Stimulated activated naive B cell treated with anti-CD40 and anti-IgM and Interleukin-4, amounts not matched to agents 10 μg/mL and 1 μg/mL and 100 μg/mL, for 72 hours (primary cell): ENCODE results near the gene MCM9.

ENCODE experiments used
- ATAC-seq, 2 donors: fragments of 150-1000 bp; cut with Tn5 transposase; replicated peaks; 2 replicates each; pipeline ENCODE4 v1.10.0; 2021; ENCODE audit warnings: moderate library complexity in 1 of 2
- DNase-seq: peaks from one replicate; pipeline ENCODE4 v3.0.0; 2021
- H3K27ac Mint-ChIP-seq: one replicate; pipeline ENCODE4 v1.8.0; 2022; ENCODE audit warnings: mild to moderate bottlenecking, mixed read lengths
- H3K27me3 Mint-ChIP-seq, 2 donors: one replicate each; pipeline ENCODE4 v1.8.0; 2022; ENCODE audit warnings: mixed read lengths in 2 of 2
- H3K36me3 Mint-ChIP-seq, 2 donors: one replicate each; pipeline ENCODE4 v1.8.0; 2022; ENCODE audit warnings: mixed read lengths in 2 of 2, mild to moderate bottlenecking in 1 of 2
- H3K4me1 Mint-ChIP-seq, 2 donors: one replicate each; pipeline ENCODE4 v1.8.0; 2022; ENCODE audit warnings: mixed read lengths in 2 of 2, mild to moderate bottlenecking in 1 of 2
- H3K4me3 Mint-ChIP-seq, 2 donors: one replicate each; pipeline ENCODE4 v1.8.0; 2022; ENCODE audit warnings: mild to moderate bottlenecking in 2 of 2, mixed read lengths in 2 of 2, moderate library complexity in 1 of 2
- H3K9me3 Mint-ChIP-seq, 2 donors: one replicate each; pipeline ENCODE4 v1.8.0; 2022; ENCODE audit warnings: mixed read lengths in 2 of 2, mild to moderate bottlenecking in 1 of 2

Gene MCM9

DNA sequence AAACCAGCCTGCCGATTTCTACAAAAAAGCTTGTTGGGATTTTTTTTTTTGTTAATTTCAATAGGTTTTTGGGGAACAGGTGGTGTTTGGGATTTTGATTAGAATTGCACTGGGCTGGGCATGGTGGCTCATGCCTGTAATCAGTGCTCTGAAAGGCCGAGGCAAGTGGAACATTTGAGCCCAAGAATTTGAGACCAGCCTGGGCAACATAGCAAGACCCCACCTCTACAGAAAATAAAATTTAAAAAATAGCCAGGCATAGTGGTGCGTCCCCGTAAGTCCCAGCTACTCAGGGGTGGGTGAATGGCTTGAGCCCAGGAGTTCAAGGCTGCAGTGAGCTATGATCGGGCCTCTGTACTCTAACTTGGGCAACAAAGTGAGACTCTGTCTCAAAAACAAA, 81.6 kb downstream of the MCM9 start:
- DNase-seq (no peak), ATAC-seq (no peak)
- Mint-ChIP-seq H3K27ac (no peak overlapping the region), H3K4me1 (peaks cover 0 to 3% of the 10 kb centered on the region in 2 donors), H3K4me3 (no peak overlapping the region), H3K36me3 (peaks cover 2 to 13% of the 10 kb centered on the region in 2 donors), H3K9me3 (no peaks in the 10 kb centered on the region), H3K27me3 (no peaks in the 10 kb centered on the region)

DNA sequence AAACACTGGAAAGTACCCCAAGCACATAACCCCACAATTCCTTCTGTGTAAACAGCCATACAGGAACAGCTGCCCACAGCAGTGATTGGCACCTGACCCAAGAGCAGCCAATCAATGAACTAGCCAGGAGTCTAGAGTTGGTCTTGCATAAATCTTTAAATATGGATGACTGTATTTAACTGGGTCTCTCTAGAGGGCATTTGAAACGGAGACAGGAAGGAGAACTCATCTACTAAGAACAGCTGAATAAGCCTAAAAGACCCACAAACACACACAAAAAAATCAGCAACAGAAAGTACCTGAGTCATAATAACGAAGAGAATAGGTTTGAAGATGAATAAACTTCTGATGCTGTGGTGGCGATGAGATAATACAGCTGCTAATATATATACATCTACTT, 90.0 kb downstream of the MCM9 start:
- no peak for DNase-seq
- H3K27me3 Mint-ChIP-seq = no peaks in the 10 kb centered on the region
- ATAC-seq = no peak
- no peak overlapping the region for H3K4me3 Mint-ChIP-seq
- peaks cover 9 to 21% of the 10 kb centered on the region in 2 donors for H3K36me3 Mint-ChIP-seq
- H3K4me1 Mint-ChIP-seq = peaks cover 17 to 48% of the 10 kb centered on the region in 2 donors
- no peak overlapping the region for H3K27ac Mint-ChIP-seq
- H3K9me3 Mint-ChIP-seq = no peaks in the 10 kb centered on the region

DNA sequence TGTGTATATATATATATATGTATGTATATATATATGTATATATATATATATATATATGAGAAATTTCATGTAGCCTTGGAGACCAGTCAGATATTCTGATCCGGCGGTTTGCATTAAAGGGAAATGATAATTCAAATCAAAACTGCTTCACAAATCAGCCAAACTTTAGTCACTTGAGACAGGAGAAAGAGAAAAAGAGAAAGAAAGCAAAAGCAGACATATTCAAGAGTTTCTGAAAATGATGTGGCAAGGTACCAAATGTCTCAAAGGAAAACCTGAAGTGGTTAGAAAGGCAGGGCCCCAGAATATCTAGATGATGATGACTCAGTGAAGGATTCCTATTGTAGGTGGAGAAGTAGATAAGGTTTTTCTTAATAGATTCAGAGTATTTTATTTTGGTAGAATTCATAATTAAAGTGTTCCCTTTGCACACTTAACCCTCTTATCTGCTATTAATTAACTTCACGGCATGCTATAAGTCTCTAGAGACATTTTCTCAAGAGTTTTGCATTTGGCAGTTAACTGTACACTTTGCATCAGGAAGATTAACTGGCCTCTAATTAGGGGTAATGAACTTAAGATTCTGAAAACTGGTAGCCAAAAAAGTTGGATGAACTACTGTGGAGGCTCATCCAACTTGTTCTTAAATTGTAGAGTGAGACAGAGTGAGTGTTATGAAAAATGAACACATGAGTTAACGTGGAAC, 91.1 kb downstream of the MCM9 start:
- H3K4me1 Mint-ChIP-seq = peaks cover 17 to 48% of the 10 kb centered on the region in 2 donors

DNA sequence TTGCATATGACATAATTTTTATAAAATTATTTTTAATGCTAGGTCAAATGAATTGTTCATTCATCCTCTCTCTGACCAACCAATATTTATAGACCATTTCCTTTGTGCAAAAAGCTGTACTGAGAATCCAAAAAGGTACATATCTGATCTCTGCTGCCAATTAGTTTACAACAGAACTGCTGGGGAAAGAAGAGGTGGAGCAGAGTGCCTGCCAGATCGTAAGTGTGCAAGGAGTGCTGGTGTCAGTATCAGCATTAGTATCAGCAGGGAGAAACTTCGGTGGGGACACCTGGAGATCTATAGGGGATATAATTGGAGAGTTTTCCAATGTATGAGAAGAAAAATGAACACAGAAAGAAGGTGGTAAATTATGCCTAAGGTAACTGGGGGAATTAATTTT, 104.3 kb downstream of the MCM9 start:
- no peaks in the 10 kb centered on the region for H3K27me3 Mint-ChIP-seq
- H3K9me3 Mint-ChIP-seq = peaks cover 0 to 7% of the 10 kb centered on the region in 2 donors
- H3K4me1 Mint-ChIP-seq = no peaks in the 10 kb centered on the region
- peaks cover 16 to 17% of the 10 kb centered on the region in 2 donors for H3K36me3 Mint-ChIP-seq
- ATAC-seq (no peak), DNase-seq (no peak)
- no peak overlapping the region for H3K27ac Mint-ChIP-seq
- no peak overlapping the region for H3K4me3 Mint-ChIP-seq

More for the DNA sequence above, 91.1 kb downstream of the MCM9 start:
- peaks cover 3 to 8% of the 10 kb centered on the region in 2 donors for H3K9me3 Mint-ChIP-seq
- DNase-seq = no peak
- no peaks in the 10 kb centered on the region for H3K27me3 Mint-ChIP-seq
- peaks cover 17 to 29% of the 10 kb centered on the region in 2 donors for H3K36me3 Mint-ChIP-seq
- no peak overlapping the region for H3K27ac Mint-ChIP-seq
- peak; percentile 97 to 99 for ATAC-seq
- H3K4me3 Mint-ChIP-seq = no peak overlapping the region

DNA sequence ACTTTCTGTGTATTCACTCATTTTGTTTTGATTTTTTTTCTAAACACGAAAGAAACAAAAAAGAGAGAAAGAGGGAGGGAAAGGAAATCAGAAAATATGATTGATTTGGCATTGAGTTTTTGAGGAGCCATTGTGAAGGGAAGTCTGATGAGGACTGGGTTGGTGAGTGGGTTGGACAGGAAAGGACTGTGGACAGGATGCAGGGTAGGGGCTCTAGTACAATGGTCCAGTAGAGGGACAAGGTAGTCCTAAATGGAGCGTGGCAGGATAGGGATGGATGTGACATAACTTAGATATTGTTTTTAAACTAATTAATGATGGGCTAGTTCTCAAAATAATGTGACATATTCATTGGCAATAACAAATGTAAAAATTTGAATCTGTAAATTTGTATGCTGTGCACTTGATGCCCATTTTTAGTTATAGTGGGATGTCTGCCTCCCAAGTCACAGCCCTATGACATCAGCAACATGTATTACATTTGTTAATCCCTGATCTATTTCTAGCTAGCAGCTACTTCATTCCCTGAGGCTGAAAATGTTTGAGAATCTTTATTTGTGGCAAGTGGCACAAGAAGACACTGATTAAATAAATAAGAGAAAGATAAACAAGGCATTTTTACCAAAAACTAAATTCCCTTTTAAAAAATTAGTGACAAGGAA, 105.0 kb downstream of the MCM9 start:
- Mint-ChIP-seq H3K36me3 (peaks cover 16 to 25% of the 10 kb centered on the region in 2 donors), H3K4me1 (no peaks in the 10 kb centered on the region), H3K27ac (no peak overlapping the region), H3K9me3 (peaks cover 0 to 1% of the 10 kb centered on the region in 2 donors), H3K4me3 (no peak overlapping the region), H3K27me3 (no peaks in the 10 kb centered on the region)
- DNase-seq = no peak
- ATAC-seq = no peak

DNA sequence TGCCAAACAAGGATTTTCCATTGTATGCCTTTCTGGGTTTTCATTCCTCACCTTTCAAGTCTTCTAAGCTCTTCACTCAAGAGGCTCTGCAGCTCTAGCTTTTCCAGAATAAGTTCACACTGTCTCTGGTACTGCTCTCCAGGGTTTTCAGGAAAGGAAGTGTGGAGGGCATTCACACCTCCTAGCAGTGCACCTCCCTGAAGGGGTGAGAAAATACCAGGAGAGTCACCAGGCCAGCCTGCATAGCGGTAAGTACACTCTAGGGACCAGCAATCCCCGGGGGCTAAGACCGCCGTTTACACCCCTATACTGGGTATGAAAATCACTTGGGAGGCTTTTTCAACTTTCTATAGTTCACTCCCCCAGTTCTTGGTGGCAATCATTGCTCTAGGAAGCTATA, 108.9 kb downstream of the MCM9 start:
- H3K27me3 Mint-ChIP-seq = no peaks in the 10 kb centered on the region
- ATAC-seq (no peak), DNase-seq (no peak)
- H3K4me1 Mint-ChIP-seq = no peaks in the 10 kb centered on the region
- no peaks in the 10 kb centered on the region for H3K9me3 Mint-ChIP-seq
- H3K27ac Mint-ChIP-seq = no peak overlapping the region
- H3K4me3 Mint-ChIP-seq = no peak overlapping the region
- H3K36me3 Mint-ChIP-seq = peaks cover 33 to 48% of the 10 kb centered on the region in 2 donors

DNA sequence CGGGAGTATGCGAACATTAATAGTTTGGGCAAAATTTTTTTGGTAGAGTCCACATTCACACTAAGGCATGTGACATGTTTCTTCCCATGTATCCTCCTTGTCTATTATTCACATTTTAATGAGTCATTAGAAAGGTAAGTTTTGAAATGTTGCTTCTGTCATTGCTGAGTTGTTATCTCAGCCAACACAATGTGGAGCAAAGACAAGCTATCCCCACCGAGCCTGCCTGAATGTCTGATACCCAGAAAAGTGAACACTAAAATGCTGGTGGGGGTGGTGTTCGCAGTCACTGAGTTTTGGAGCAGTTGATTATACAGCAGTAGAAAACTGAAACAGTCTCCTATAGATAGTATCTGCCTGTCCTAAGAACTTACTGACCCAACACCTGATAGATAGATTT, 109.3 kb downstream of the MCM9 start:
- H3K4me1 Mint-ChIP-seq = no peaks in the 10 kb centered on the region
- H3K27me3 Mint-ChIP-seq = no peaks in the 10 kb centered on the region
- DNase-seq (no peak), ATAC-seq (no peak)
- H3K27ac Mint-ChIP-seq = no peak overlapping the region
- H3K9me3 Mint-ChIP-seq = no peaks in the 10 kb centered on the region
- H3K4me3 Mint-ChIP-seq = no peak overlapping the region
- H3K36me3 Mint-ChIP-seq = peaks cover 36 to 51% of the 10 kb centered on the region in 2 donors

DNA sequence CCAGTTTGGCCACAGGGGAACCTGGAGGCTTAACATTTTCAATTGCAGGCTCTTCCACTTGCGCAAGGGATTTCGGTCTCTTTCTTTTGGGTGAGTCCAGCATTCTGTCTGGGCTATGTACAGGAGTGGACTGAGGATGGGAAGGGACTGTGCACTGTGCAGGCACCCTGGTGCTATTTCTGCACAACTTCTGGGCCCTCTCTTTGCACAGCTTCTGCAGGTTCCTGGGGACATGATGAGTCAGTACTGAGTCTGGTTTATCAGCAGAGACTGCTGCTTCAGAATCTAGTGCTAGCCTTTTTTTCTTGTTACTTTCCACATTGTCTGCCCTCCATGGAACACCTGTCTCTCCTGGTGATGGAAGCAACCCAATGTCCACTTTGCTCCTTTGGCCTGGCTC, 119.5 kb downstream of the MCM9 start:
- Mint-ChIP-seq H3K9me3 (peaks cover 2 to 8% of the 10 kb centered on the region in 2 donors), H3K36me3 (peaks cover 23 to 29% of the 10 kb centered on the region in 2 donors), H3K27ac (peak overlapping the region; percentile 73), H3K4me1 (peaks cover 3% of the 10 kb centered on the region in 2 donors), H3K27me3 (no peaks in the 10 kb centered on the region), H3K4me3 (no peak overlapping the region)
- no peak for DNase-seq
- no peak for ATAC-seq

DNA sequence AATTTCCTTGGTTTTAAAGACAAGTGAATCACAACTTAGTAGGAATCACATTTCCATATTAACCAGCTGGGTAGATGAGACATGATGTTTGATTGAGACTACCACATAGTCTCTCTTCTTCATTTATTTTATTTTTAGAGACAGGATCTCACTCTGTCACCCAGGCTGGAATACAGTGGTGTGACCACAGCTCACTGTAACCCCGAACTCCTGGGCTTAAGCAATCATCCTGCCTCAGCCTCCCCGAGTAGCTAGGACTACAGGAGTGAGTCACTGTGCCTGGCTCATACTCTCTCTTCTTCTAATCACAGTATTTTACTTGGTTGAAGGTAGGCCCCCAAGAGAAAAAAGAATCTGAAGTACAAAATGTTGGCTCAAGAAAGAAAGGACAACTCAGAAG, 121.2 kb downstream of the MCM9 start:
- Mint-ChIP-seq H3K27me3 (no peaks in the 10 kb centered on the region), H3K27ac (peak overlapping the region; percentile 75), H3K9me3 (no peaks in the 10 kb centered on the region), H3K36me3 (peaks cover 21 to 24% of the 10 kb centered on the region in 2 donors), H3K4me3 (no peak overlapping the region), H3K4me1 (peaks cover 11 to 21% of the 10 kb centered on the region in 2 donors)
- ATAC-seq (no peak), DNase-seq (no peak)

DNA sequence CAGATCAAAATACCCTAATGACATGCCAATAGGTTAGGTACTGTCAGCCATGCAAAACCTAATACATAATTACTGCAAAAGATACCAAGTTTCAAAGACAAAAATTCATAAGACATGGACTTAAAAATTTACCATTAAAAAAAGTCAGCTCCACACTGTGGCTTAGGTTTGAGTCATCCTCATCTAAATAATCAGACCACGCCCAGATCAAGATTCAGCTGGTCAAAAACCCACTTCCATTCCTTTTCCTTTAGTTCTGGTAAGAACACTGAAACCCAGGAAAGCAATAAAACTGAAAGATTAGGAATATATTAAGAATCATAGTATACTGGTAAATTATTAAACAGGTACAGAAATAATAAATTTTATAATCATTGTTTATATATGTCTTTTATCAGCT, 122.0 kb downstream of the MCM9 start:
- ATAC-seq (no peak), DNase-seq (no peak)
- Mint-ChIP-seq H3K4me1 (peaks cover 13 to 28% of the 10 kb centered on the region in 2 donors), H3K36me3 (peaks cover 21 to 24% of the 10 kb centered on the region in 2 donors), H3K27me3 (no peaks in the 10 kb centered on the region), H3K4me3 (no peak overlapping the region), H3K27ac (no peak overlapping the region), H3K9me3 (no peaks in the 10 kb centered on the region)

DNA sequence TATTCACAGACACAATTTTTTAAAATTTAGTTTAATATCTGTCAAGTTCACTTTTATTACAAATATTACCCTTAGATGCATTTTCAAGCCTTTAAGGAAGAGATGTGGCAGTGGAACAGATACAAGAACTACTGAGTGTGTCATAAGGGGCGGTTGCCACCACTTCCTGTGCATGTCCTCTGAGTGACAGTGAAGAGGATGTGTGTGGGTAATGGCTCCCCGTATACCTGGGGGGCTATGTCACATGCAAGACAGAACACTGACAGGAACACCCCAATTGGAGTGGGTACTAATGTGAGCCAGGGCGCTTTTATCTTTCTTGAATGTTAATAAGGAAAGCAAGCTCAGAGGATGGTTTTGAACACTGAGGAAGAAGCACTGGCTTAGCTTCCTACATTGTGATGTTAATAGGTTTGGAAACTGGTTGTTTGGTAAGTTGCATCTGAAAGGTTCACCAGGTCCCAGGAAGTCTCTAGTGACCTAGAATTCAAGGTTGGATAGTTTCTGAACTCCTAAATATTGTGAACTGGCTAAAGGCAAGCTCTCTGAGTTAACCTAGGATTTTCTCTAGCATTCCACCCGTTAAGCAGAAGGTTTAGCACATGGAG, 124.4 kb downstream of the MCM9 start:
- DNase-seq (peak; percentile 19), ATAC-seq (peak; percentile 89 to 92)
- H3K36me3 Mint-ChIP-seq = peaks cover 14 to 18% of the 10 kb centered on the region in 2 donors
- H3K9me3 Mint-ChIP-seq = no peaks in the 10 kb centered on the region
- H3K27me3 Mint-ChIP-seq = no peaks in the 10 kb centered on the region
- H3K4me3 Mint-ChIP-seq = peak overlapping the region in 1 of 2 donors; percentile 60
- H3K27ac Mint-ChIP-seq = peak overlapping the region; percentile 63
- peaks cover 13 to 28% of the 10 kb centered on the region in 2 donors for H3K4me1 Mint-ChIP-seq

DNA sequence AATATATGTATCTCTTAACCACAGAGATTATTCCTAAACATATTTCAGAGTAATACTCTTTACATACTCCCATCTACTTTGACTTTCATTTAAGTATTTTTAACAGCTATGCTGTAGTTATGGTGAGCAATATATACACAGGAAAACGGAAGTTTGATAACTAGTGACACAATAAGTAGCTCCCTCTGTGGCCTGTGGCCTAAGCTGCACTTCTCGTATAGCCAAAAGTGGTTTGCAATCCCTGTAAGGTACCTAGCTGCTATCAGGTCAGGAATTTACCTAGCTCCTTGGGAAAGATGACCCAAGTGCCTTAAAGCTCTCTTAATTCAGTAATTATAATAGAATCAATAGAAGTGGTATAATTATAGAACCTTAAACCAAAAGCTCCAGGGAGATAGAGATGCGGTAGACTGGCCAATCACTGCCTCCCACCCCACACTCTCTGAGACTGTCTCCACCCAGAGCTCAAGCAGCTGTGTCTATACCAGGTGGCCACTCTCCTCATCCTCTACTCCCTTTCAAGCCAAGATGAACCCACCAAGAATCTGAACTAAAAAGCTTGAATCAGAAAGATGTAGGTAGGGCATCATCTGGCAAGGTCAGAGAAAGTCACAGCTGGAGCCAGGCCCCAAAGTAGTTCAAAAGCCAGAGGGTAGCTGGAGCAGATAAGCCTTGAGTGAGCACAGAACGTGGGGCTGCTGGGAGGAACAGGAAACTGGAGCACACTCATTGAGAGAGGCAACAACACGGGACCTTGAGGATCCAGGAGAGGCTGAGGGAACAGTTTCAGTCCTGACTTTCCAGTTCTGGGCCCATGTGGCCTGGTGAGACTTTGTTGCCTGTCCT, 125.9 kb downstream of the MCM9 start:
- no peak for DNase-seq
- ATAC-seq = peak; percentile 77
- Mint-ChIP-seq H3K27ac (peak overlapping the region; percentile 78), H3K27me3 (no peaks in the 10 kb centered on the region), H3K4me3 (no peak overlapping the region), H3K36me3 (peaks cover 11% of the 10 kb centered on the region in 2 donors), H3K4me1 (peaks cover 13 to 28% of the 10 kb centered on the region in 2 donors), H3K9me3 (no peaks in the 10 kb centered on the region)

DNA sequence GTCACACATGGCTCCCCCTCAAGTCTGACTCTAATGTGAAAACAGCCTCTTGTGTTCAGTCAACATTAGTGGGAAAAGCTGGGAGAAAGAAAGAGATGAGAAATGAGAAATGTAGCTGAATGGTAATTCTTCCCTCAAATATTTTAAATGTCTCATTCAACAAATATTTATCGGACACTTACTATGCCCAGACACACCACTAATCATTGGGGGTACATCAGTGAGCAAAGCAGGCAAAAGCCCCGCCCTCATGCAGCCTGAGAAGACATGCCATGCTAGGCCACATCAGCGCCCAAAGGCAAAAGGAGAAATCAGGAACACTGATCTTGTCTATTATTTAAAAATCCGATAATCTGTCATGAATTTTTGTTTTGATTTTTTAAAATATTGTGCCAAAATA, 130.9 kb downstream of the MCM9 start:
- ATAC-seq (no peak), DNase-seq (no peak)
- H3K9me3 Mint-ChIP-seq = no peaks in the 10 kb centered on the region
- no peaks in the 10 kb centered on the region for H3K27me3 Mint-ChIP-seq
- peaks cover 5 to 19% of the 10 kb centered on the region in 2 donors for H3K4me1 Mint-ChIP-seq
- H3K27ac Mint-ChIP-seq = no peak overlapping the region
- no peaks in the 10 kb centered on the region for H3K36me3 Mint-ChIP-seq
- H3K4me3 Mint-ChIP-seq = no peak overlapping the region

DNA sequence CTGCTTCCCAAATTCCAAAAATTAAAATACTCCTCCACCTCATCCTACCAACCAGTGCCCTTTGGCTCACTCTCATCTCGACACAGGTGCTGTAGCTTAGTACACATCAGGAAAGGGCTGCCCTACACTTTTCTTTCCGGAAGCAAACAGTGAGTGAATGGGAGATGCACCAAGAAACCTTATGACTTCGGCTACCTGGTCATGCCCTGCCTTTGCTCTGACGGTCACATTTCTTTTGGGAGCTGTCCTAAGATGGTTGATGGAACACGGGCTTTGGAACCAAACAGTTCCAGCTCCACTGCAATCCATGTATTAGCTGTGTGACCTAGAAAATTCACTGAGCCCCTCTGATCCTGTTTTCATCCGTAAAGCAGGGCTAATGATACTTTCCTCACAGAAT, 133.7 kb downstream of the MCM9 start:
- H3K36me3 Mint-ChIP-seq = peaks cover 1 to 3% of the 10 kb centered on the region in 2 donors
- no peak overlapping the region for H3K27ac Mint-ChIP-seq
- H3K27me3 Mint-ChIP-seq = no peaks in the 10 kb centered on the region
- H3K4me3 Mint-ChIP-seq = no peak overlapping the region
- no peak for ATAC-seq
- no peaks in the 10 kb centered on the region for H3K9me3 Mint-ChIP-seq
- H3K4me1 Mint-ChIP-seq = peaks cover 1 to 9% of the 10 kb centered on the region in 2 donors
- DNase-seq = no peak
